ENCODE data around the gene SERPINB2.

- TF ChIP-seq CTCF (IDR thresholded peaks at IDR 0.05) (no peak), POLR2A (IDR thresholded peaks at IDR 0.05) (no peak)
Measured at GRCh38 chr18:63878925-63879324, 8.6 kb upstream of the SERPINB2 start.
